HG02981 (cell line): ENCODE measurements around the gene DBF4.
"Not testable (repeated sequence)": the region's sequence is repeated elsewhere in the genome, so short reads cannot be mapped to it uniquely, and the experiment has no call there.

ENCODE experiments used
- ATAC-seq: cut with Tn5 transposase; IDR thresholded peaks from one replicate; pipeline ENCODE4 v1.9.1; 2021; ENCODE audit warnings: mild to moderate bottlenecking, moderate library complexity; ENCODE audit not compliant: unreplicated experiment

DBF4 gene

GRCh38 chr7:87876040-87876868, at the start of gene DBF4, which contains the start of gene SLC25A40:
DBF4 (plus strand) TSS chr7:87876493; CDS start chr7:87876733, 240 bp downstream.
SLC25A40 (minus strand) TSS chr7:87876360; CDS start chr7:87858727, 17,633 bp downstream.
- peak; percentile 88 for ATAC-seq

GRCh38 chr7:87828383-87828782, 47.9 kb upstream of the DBF4 start:
- not testable (repeated sequence) for ATAC-seq

- ATAC-seq: no peak
These were observed 45.2 kb upstream of the DBF4 start for GRCh38 chr7:87831097-87831496.

GRCh38 chr7:87833130-87833529, 43.2 kb upstream of the DBF4 start:
- ATAC-seq: no peak

- ATAC-seq: no peak
These were observed 38.7 kb upstream of the DBF4 start for GRCh38 chr7:87837597-87837996.

GRCh38 chr7:87850836-87851593, 25.3 kb upstream of the DBF4 start:
- no peak for ATAC-seq

GRCh38 chr7:87852306-87852705, 24.0 kb upstream of the DBF4 start:
- ATAC-seq: no peak

GRCh38 chr7:87853237-87853864, 22.9 kb upstream of the DBF4 start:
- no peak for ATAC-seq

GRCh38 chr7:87858417-87859100, 17.7 kb upstream of the DBF4 start:
- ATAC-seq: no peak

GRCh38 chr7:87866089-87866488, 10.2 kb upstream of the DBF4 start:
- ATAC-seq: no peak

GRCh38 chr7:87866533-87866932, 9.8 kb upstream of the DBF4 start:
- not testable (repeated sequence) for ATAC-seq

GRCh38 chr7:87870471-87870870, 5.8 kb upstream of the DBF4 start:
- no peak for ATAC-seq

- no peak for ATAC-seq
These were observed 3.9 kb upstream of the DBF4 start for GRCh38 chr7:87872346-87872745.

- not testable (repeated sequence) for ATAC-seq
These were observed 3.0 kb upstream of the DBF4 start for GRCh38 chr7:87873328-87873727.

GRCh38 chr7:87874066-87874465, 2.2 kb upstream of the DBF4 start:
- no peak for ATAC-seq

- peak; percentile 14 for ATAC-seq
These were observed 898 bp upstream of the DBF4 start for GRCh38 chr7:87875151-87876039.

- no peak for ATAC-seq
These were observed 559 bp downstream of the DBF4 start for GRCh38 chr7:87876869-87877234.

- ATAC-seq: no peak
These were observed 1.2 kb downstream of the DBF4 start for GRCh38 chr7:87877366-87878040.

- no peak for ATAC-seq
These were observed 2.0 kb downstream of the DBF4 start for GRCh38 chr7:87878208-87878735.
